Neural progenitor cell (in vitro differentiated cells): ENCODE measurements around the gene SYTL3. TPM values are rescaled to one million over a fixed set of nuclear protein-coding genes. Genes with fewer than 3 reads are reported as not detected.

Experiments
- DNase-seq: peaks from one replicate; pipeline ENCODE4 v3.0.0-alpha.2; 2016; ENCODE audit warnings: low spot score
- H2AFZ ChIP-seq: fragments of 200-600 bp; sonication (generic); replicated peaks from 2 replicates; pipeline ENCODE4 v1.6.1; 2016; ENCODE audit warnings: antibody characterized with exemption
- H3F3A ChIP-seq: fragments of 200-600 bp; sonication (generic); 2 replicates; pipeline ENCODE4 v1.6.1; 2016; ENCODE audit warnings: antibody characterized with exemption, low read depth
- H3K27ac ChIP-seq: fragments of 200-600 bp; sonication (generic); 2 replicates; pipeline ENCODE4 v1.5.1; 2016; ENCODE audit warnings: mild to moderate bottlenecking
- H3K27me3 ChIP-seq: fragments of 200-600 bp; sonication (generic); 2 replicates; pipeline ENCODE4 v1.6.1; 2016; ENCODE audit warnings: mild to moderate bottlenecking, moderate library complexity
- H3K36me3 ChIP-seq: fragments of 200-600 bp; sonication (generic); 2 replicates; pipeline ENCODE4 v1.5.1; 2016
- H3K4me1 ChIP-seq: fragments of 200-600 bp; sonication (generic); 2 replicates; pipeline ENCODE4 v1.6.1; 2016; ENCODE audit warnings: mixed run types
- H3K4me2 ChIP-seq: fragments of 200-600 bp; sonication (generic); 2 replicates; pipeline ENCODE4 v1.6.1; 2016
- H3K4me3 ChIP-seq: fragments of 200-600 bp; sonication (generic); 2 replicates; pipeline ENCODE4 v1.5.1; 2016
- H3K79me2 ChIP-seq: fragments of 200-600 bp; sonication (generic); 2 replicates; pipeline ENCODE4 v1.6.1; 2016; ENCODE audit warnings: low read depth
- H3K9ac ChIP-seq: fragments of 200-600 bp; sonication (generic); 2 replicates; pipeline ENCODE4 v1.6.1; 2016
- H3K9me3 ChIP-seq: fragments of 200-600 bp; sonication (generic); 2 replicates; pipeline ENCODE4 v1.5.1; 2016; ENCODE audit warnings: low read depth
- H4K20me1 ChIP-seq: fragments of 200-600 bp; sonication (generic); 2 replicates; pipeline ENCODE4 v1.6.1; 2016; ENCODE audit warnings: low read depth
- H3K27ac Mint-ChIP-seq: 3 replicates; pipeline ENCODE4 v1.8.0; 2021; ENCODE audit warnings: mixed read lengths
- H3K27me3 Mint-ChIP-seq: 2 replicates; pipeline ENCODE4 v1.8.0; 2022; ENCODE audit warnings: low read depth, mild to moderate bottlenecking, inconsistent platforms, moderate library complexity, mixed read lengths; ENCODE audit not compliant: insufficient read depth
- H3K36me3 Mint-ChIP-seq: 3 replicates; pipeline ENCODE4 v1.8.0; 2021; ENCODE audit warnings: mixed read lengths
- H3K4me1 Mint-ChIP-seq: 3 replicates; pipeline ENCODE4 v1.8.0; 2021; ENCODE audit warnings: mixed read lengths
- H3K4me3 Mint-ChIP-seq: 3 replicates; pipeline ENCODE4 v1.8.0; 2021; ENCODE audit warnings: mild to moderate bottlenecking, moderate library complexity, mixed read lengths
- H3K9me3 Mint-ChIP-seq: 3 replicates; pipeline ENCODE4 v1.8.0; 2020; ENCODE audit warnings: mixed read lengths
- EZH2 ChIP-seq: fragments of 200-600 bp; sonication (generic); IDR thresholded peaks from 2 replicates; pipeline ENCODE4 v1.6.1; 2017; ENCODE audit warnings: antibody characterized with exemption, mild to moderate bottlenecking, moderate library complexity
- EZH2phosphoT487 ChIP-seq: fragments of 200-600 bp; sonication (generic); IDR thresholded peaks from 2 replicates; pipeline ENCODE4 v1.6.1; 2017; ENCODE audit warnings: antibody characterized with exemption
- total RNA-seq: library from RNA; depleted of rRNA; stranded (reverse); fragments of >200 nt; gene quantifications from 2 replicates; pipeline ENCODE4 v1.2.3, GENCODE V29; 2015; ENCODE audit warnings: low replicate concordance
- TF ChIP-seq, protein P1 (sequence below): fragments of 200-600 bp; sonication (generic); IDR thresholded peaks from 2 replicates; pipeline ENCODE4 v1.5.1; 2017; ENCODE audit warnings: antibody characterized with exemption, mild to moderate bottlenecking

Gene SYTL3
- 0.25 TPM in 1 of 2 replicates, not detected in the other for total RNA-seq

DNA sequence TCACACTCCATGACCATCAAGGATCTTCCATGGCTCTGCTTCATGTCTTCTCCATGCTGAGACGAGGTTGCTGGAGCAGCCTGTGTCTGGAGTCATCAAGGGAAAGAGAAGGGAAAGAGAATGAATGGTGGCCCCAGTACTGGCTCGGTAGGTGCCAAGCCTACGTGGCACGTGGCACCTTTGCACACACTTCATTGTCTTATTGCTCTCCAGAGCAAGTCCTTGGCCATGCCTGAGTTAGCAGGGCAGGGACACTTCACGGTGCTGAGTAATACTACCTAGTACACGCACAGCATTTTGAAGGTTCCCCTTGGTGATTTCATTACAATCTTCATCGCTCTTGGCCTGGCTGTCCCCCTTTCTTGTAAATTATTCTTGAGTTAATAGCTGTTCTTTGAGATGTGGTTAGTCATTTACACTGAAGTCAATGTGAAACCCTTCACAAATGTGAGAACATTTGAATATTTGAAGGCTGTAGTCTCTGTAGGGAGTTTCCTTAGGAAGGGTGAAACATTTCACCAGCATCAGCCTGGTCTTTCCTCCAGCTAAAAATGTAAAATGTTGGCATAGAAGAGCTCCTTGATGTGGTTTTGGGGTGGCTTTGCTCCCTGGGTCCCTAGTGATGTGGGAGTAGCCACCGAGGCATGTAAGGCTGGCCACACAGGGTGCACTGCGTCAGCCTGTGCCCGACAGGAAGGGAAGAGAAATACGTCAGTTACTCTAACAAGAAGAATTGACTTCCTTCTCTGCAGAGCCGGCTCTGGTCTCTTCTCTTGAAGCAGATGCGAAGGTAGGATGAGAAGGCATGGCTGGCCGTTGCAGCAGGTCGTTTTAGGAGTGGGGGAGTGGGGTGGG lies at the start of gene SYTL3:
Gene SYTL3 (plus strand): TSS at position 766 of the 855 bp plus-strand sequence. CDS start 13,215 bp downstream, outside the sequence.
- H3K4me2 ChIP-seq: no peak within 1 kb of the TSS
- H3K9ac ChIP-seq: no peak within 1 kb of the TSS
- H3K27ac ChIP-seq: no peak within 1 kb of the TSS

DNA sequence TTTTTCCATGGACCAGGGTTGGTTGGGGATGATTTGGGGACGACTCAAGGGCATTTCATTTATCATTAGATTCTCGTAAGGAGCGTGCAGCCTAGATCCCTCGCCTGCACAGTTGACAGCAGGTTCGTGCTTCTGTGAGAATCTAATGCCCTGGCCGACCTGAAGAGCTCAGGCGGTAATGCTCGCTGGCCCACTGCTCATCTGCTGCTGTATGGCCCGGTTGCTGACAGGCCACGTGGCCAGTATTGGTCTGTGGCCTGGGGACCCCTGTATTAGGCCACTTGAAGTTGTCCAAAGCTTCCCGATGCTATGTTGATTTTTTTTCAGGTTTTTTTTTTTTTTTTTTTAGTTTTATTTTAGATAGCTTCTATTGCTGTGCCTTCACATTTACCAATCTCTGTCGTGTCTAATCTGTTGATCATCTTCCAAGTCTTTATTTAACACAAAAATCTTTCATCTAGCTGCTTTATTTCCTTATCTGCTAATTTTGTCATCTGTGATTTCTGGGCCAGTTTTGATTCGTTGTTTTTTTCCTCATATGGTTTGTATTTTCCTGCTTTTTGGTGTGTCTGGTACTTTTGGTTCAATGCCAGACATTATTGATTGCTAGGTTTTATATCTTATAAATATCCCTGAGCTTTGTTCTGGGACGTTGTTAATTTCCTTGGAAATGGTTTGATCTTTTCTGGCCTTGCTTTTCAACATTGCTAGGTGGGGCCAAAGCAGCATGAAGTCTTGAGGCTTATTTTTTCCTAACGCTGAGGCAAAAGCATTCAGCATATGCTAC lies 46.4 kb upstream of the SYTL3 start:
- no peaks in the 10 kb centered on the region for H3K9me3 Mint-ChIP-seq

More for the DNA sequence above, at the start of gene SYTL3:
- no peaks in the 10 kb centered on the region for H3K9me3 ChIP-seq
- H3F3A ChIP-seq: no peaks in the 10 kb centered on the region
- H3K27me3 ChIP-seq: peaks cover 15% of the 10 kb centered on the region
- no peak within 1 kb of the TSS for H2AFZ ChIP-seq
- H3K4me1 ChIP-seq: no peaks in the 10 kb centered on the region
- H3K79me2 ChIP-seq: no peaks in the 10 kb centered on the region
- peaks cover 27% of the 10 kb centered on the region for H3K4me1 Mint-ChIP-seq
- peaks cover 15% of the 10 kb centered on the region for H3K27me3 Mint-ChIP-seq
- no peak within 1 kb of the TSS for H3K27ac Mint-ChIP-seq
- no peaks in the 10 kb centered on the region for H3K9me3 Mint-ChIP-seq
- H3K4me3 Mint-ChIP-seq: no peak within 1 kb of the TSS
- no peaks in the 10 kb centered on the region for H3K36me3 Mint-ChIP-seq
- TF ChIP-seq, protein P1, sequence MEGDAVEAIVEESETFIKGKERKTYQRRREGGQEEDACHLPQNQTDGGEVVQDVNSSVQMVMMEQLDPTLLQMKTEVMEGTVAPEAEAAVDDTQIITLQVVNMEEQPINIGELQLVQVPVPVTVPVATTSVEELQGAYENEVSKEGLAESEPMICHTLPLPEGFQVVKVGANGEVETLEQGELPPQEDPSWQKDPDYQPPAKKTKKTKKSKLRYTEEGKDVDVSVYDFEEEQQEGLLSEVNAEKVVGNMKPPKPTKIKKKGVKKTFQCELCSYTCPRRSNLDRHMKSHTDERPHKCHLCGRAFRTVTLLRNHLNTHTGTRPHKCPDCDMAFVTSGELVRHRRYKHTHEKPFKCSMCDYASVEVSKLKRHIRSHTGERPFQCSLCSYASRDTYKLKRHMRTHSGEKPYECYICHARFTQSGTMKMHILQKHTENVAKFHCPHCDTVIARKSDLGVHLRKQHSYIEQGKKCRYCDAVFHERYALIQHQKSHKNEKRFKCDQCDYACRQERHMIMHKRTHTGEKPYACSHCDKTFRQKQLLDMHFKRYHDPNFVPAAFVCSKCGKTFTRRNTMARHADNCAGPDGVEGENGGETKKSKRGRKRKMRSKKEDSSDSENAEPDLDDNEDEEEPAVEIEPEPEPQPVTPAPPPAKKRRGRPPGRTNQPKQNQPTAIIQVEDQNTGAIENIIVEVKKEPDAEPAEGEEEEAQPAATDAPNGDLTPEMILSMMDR: no peak
- TF ChIP-seq EZH2phosphoT487 (no peak), EZH2 (no peak)
- DNase-seq: no peak
- no peaks in the 10 kb centered on the region for H4K20me1 ChIP-seq
- H3K36me3 ChIP-seq: no peaks in the 10 kb centered on the region
- H3K4me3 ChIP-seq: no peak within 1 kb of the TSS

DNA sequence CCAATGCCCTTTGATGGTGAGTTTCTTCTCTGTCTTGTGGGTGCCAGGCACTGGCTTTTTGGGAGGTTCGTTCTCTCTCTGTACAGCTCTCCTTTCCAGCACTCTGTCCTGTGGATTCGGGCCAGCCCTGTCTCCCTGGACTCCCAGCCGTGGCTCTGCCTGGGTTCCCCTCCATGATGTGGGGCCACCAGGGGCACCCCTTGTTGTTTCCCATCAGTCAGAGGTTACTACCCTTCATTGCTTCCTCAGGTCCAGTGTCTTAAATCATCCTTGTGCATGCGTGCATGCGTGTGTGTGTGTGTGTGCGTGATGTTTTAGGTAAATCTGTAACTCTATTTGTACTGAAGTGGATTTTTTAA lies 45.8 kb upstream of the SYTL3 start:
- Histone ChIP-seq H3K4me1 (no peaks in the 10 kb centered on the region), H3K36me3 (no peaks in the 10 kb centered on the region), H3K4me2 (no peak overlapping the region), H3K79me2 (no peaks in the 10 kb centered on the region), H3K9me3 (no peaks in the 10 kb centered on the region), H4K20me1 (no peaks in the 10 kb centered on the region), H3F3A (no peaks in the 10 kb centered on the region), H3K27me3 (no peaks in the 10 kb centered on the region), H2AFZ (no peak overlapping the region), H3K27ac (no peak overlapping the region), H3K9ac (no peak overlapping the region), H3K4me3 (no peak overlapping the region)
- Mint-ChIP-seq H3K4me1 (no peaks in the 10 kb centered on the region), H3K9me3 (no peaks in the 10 kb centered on the region), H3K27ac (no peak overlapping the region), H3K36me3 (peaks cover 8% of the 10 kb centered on the region), H3K27me3 (peaks cover 2% of the 10 kb centered on the region), H3K4me3 (no peak overlapping the region)
- DNase-seq: no peak
- TF ChIP-seq, protein P1: no peak
- TF ChIP-seq EZH2phosphoT487: no peak
- TF ChIP-seq EZH2: no peak

More for the DNA sequence above, 46.4 kb upstream of the SYTL3 start:
- no peaks in the 10 kb centered on the region for H3K27me3 ChIP-seq
- no peak overlapping the region for H3K4me3 ChIP-seq
- no peak for DNase-seq
- no peaks in the 10 kb centered on the region for H3K4me1 ChIP-seq
- no peak overlapping the region for H3K27ac ChIP-seq
- no peak overlapping the region for H2AFZ ChIP-seq
- H3K9me3 ChIP-seq: no peaks in the 10 kb centered on the region
- Mint-ChIP-seq H3K27ac (no peak overlapping the region), H3K4me3 (no peak overlapping the region), H3K4me1 (no peaks in the 10 kb centered on the region), H3K27me3 (peaks cover 2% of the 10 kb centered on the region), H3K36me3 (peaks cover 8% of the 10 kb centered on the region)
- TF ChIP-seq, protein P1: no peak
- no peak for TF ChIP-seq EZH2
- no peak for TF ChIP-seq EZH2phosphoT487
- H3F3A ChIP-seq: no peaks in the 10 kb centered on the region
- H3K9ac ChIP-seq: no peak overlapping the region
- H4K20me1 ChIP-seq: no peaks in the 10 kb centered on the region
- H3K79me2 ChIP-seq: no peaks in the 10 kb centered on the region
- H3K36me3 ChIP-seq: no peaks in the 10 kb centered on the region
- H3K4me2 ChIP-seq: no peak overlapping the region
